WERI-Rb-1 (cell line): ENCODE results near the gene L3MBTL2.

Experiments used
- DNase-seq: peaks from one replicate; pipeline ENCODE4 v3.0.0-alpha.2; 2020
- H3K27ac ChIP-seq: fragments of 250-450 bp; sonication (Bioruptor Pico); 2 replicates; pipeline ENCODE4 v1.5.1; 2020; ENCODE audit warnings: mild to moderate bottlenecking, moderate library complexity
- H3K27me3 ChIP-seq: fragments of 250-450 bp; sonication (Bioruptor Pico); 2 replicates; pipeline ENCODE4 v1.5.1; 2021; ENCODE audit warnings: mild to moderate bottlenecking, low read depth, moderate library complexity; ENCODE audit not compliant: insufficient read depth, severe bottlenecking
- H3K36me3 ChIP-seq: fragments of 250-450 bp; sonication (Bioruptor Pico); 2 replicates; pipeline ENCODE4 v1.5.1; 2020; ENCODE audit warnings: mild to moderate bottlenecking, moderate library complexity
- H3K4me3 ChIP-seq: 2 replicates; pipeline ENCODE4 v1.5.1; 2011; ENCODE audit warnings: low read depth, mild to moderate bottlenecking, control low read depth, low read length
- H3K9me3 ChIP-seq: fragments of 250-450 bp; sonication (Bioruptor Pico); 2 replicates; pipeline ENCODE4 v1.5.1; 2021; ENCODE audit warnings: mild to moderate bottlenecking, moderate library complexity; ENCODE audit not compliant: severe bottlenecking
- CTCF ChIP-seq: IDR thresholded peaks from 2 replicates; pipeline ENCODE4 v1.5.1; 2011; ENCODE audit warnings: low read depth, mild to moderate bottlenecking, control low read depth, inconsistent platforms, low read length

The L3MBTL2 gene

GRCh38 chr22:41226723-41227655, 21.9 kb downstream of the L3MBTL2 start:
- TF ChIP-seq CTCF, result no peak
- H3K27me3 ChIP-seq, result no peaks in the 10 kb centered on the region
- H3K27ac ChIP-seq, result no peak overlapping the region
- H3K4me3 ChIP-seq, result no peak overlapping the region
- DNase-seq, result no peak
- peaks cover 51% of the 10 kb centered on the region for H3K36me3 ChIP-seq
- H3K9me3 ChIP-seq, result no peaks in the 10 kb centered on the region

GRCh38 chr22:41229215-41229614, 24.1 kb downstream of the L3MBTL2 start:
- no peak for DNase-seq
- Histone ChIP-seq H3K27me3 (no peaks in the 10 kb centered on the region), H3K9me3 (no peaks in the 10 kb centered on the region), H3K27ac (no peak overlapping the region), H3K4me3 (no peak overlapping the region), H3K36me3 (peaks cover 39% of the 10 kb centered on the region)
- TF ChIP-seq CTCF, result no peak

GRCh38 chr22:41229730-41230400, 24.8 kb downstream of the L3MBTL2 start:
- peaks cover 37% of the 10 kb centered on the region for H3K36me3 ChIP-seq
- no peak overlapping the region for H3K27ac ChIP-seq
- TF ChIP-seq CTCF, result no peak
- DNase-seq, result no peak
- H3K9me3 ChIP-seq, result no peaks in the 10 kb centered on the region
- H3K27me3 ChIP-seq, result no peaks in the 10 kb centered on the region
- H3K4me3 ChIP-seq, result no peak overlapping the region

- no peak for DNase-seq
- Histone ChIP-seq H3K4me3 (no peak overlapping the region), H3K27me3 (no peaks in the 10 kb centered on the region), H3K9me3 (no peaks in the 10 kb centered on the region), H3K36me3 (peaks cover 32% of the 10 kb centered on the region), H3K27ac (no peak overlapping the region)
- TF ChIP-seq CTCF, result no peak
Observed at GRCh38 chr22:41230401-41230785, 25.3 kb downstream of the L3MBTL2 start.

- no peaks in the 10 kb centered on the region for H3K27me3 ChIP-seq
- H3K27ac ChIP-seq, result no peak overlapping the region
- no peak for TF ChIP-seq CTCF
- H3K9me3 ChIP-seq, result no peaks in the 10 kb centered on the region
- DNase-seq, result no peak
- H3K4me3 ChIP-seq, result no peak overlapping the region
- H3K36me3 ChIP-seq, result peaks cover 23% of the 10 kb centered on the region
Observed at GRCh38 chr22:41231369-41231768, 26.3 kb downstream of the L3MBTL2 start.
